Middle frontal gyrus (tissue), 1 donor: Measurements from ENCODE around the gene AIFM3.
"Not testable (repeated sequence)": the region's sequence is repeated elsewhere in the genome, so short reads cannot be mapped to it uniquely, and the experiment has no call there.

Experiments
- DNase-seq: peaks from one replicate; pipeline ENCODE4 v3.0.0-alpha.2; 2015; ENCODE audit warnings: low spot score; ENCODE audit errors: extremely low spot score

Gene AIFM3

DNA sequence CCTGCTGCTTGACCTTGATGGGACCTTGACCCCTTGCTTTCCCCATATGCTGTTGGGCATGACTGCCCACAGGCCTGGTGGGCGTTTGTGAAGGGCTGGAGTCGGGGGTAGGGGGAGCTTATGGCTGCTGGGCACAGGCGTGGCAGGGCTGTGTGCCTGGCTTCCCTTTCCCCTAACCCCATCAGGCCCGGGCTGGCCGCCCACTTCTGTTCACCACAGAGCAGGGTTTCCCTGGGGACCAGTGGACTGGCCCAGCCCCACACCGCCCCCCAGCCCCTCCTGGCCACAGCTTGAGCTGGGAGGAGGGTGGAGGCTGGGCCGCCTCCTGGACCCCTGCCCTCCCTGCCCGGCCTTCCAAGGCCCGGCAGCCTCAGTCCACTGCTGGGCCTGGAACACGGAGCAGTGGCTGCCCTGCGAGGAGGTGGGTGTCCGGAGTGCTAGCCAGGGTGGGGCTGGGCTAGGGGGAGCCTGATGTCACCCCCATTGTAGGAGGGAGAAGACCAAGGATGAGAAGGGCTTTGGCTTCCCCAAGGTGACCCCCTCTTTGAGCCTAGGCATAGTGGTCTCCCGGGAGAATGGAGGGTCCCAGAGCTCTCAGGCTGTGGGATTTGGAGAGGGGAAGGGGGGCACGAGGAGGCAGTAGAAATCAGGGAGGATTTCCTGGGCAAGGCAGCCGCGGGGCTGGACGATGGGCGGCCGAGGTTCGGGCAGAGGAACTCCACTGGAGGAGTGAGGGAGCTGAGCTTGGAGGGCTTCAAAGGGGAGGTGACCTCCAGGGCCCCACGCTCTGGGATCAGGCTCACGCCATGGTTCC is at the start of gene AIFM3:
Gene AIFM3, plus strand, starts transcription at position 373 of the 814 bp plus-strand sequence. CDS start 690 bp downstream, outside the sequence.
- no peak for DNase-seq

- no peak for DNase-seq
Observed at GRCh38 chr22:20918663-20919218, 48.3 kb upstream of the AIFM3 start.

DNA sequence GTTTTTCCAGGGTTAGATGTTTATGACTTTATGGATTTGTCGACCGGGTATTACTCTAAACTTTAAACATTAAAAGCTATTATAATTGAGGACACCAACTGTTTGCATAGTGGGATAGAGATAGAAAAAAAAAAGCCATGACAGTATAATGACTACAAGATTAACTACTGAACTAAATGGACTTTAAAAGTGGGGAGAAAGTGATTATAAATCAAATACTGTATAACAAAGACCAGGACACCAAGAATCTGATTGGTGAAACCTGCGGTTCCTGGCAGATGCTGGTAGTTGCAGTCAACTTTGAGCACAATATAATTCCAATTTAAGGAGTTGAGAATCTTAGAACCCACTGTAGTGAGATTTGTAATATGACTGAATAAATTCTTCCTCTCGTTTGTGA is 47.3 kb upstream of the AIFM3 start:
- no peak for DNase-seq

- no peak for DNase-seq
Observed at GRCh38 chr22:20920881-20921203, 46.2 kb upstream of the AIFM3 start.

- DNase-seq = no peak
Observed at GRCh38 chr22:20922141-20922751, 44.8 kb upstream of the AIFM3 start.

- no peak for DNase-seq
Observed at GRCh38 chr22:20926243-20926642, 40.8 kb upstream of the AIFM3 start.

DNA sequence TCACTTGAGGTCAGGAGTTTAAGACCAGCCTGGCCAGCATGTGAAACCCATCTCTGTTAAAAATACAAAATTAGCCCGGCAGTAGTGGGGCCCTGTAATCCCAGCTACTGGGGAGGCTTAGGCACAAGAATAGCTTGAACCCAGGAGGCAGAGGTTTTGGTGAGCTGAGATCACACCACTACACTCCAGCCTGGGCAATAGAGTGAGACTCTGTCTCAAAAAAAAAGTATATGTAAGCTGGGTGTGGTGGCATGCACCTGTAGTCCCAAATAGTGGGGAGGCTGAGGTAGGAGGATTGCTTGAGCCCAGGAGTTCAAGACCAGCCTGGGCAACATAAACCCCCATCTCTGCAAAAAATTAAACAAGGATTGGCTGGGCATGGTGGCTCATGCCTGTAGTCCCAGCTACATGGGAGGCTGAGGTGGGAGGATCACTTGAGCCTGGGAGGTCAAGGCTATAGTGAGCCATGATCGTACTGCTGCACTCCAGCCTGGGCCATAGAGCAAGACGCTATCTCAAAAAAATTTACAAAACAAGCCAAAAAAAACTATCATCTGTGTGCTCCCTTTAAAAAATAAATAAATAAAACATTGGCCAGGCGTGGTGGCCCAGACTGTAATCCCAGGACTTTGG is 39.0 kb upstream of the AIFM3 start:
- DNase-seq = no peak

GRCh38 chr22:20928573-20928967 is 38.5 kb upstream of the AIFM3 start:
- no peak for DNase-seq

- no peak for DNase-seq
Observed at GRCh38 chr22:20930004-20930403, 37.1 kb upstream of the AIFM3 start.

- not testable (repeated sequence) for DNase-seq
Observed at GRCh38 chr22:20930435-20930834, 36.6 kb upstream of the AIFM3 start.

- no peak for DNase-seq
Observed at GRCh38 chr22:20931126-20931654, 35.9 kb upstream of the AIFM3 start.

DNA sequence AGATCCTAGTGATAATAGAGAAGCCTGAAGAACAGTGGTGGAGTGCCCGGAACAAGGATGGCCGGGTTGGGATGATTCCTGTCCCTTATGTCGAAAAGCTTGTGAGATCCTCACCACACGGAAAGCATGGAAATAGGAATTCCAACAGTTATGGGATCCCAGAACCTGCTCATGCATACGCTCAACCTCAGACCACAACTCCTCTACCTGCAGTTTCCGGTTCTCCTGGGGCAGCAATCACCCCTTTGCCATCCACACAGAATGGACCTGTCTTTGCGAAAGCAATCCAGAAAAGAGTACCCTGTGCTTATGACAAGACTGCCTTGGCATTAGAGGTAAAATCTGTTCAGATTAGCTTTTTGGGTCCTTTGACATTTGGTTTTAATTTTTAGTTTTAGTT is 33.1 kb upstream of the AIFM3 start:
- DNase-seq = no peak

DNA sequence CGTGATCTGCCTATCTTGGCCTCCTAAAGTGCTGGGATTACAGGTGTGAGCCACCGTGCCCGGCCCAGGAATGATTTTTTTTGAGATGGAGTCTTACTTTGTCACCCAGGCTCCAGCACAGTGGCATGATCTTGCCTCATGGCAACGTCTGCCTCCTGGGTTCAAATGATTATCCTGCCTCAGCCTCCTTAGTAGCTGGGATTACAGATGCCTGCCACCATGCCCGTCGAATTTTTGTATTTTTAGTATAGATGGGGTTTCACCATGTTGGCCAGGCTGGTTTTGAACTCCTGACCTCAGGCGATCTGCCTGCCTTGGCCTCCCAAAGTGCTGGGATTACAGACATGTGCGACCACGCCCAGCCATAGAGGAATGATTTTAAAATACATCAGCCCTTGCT is 32.0 kb upstream of the AIFM3 start:
- not testable (repeated sequence) for DNase-seq

DNA sequence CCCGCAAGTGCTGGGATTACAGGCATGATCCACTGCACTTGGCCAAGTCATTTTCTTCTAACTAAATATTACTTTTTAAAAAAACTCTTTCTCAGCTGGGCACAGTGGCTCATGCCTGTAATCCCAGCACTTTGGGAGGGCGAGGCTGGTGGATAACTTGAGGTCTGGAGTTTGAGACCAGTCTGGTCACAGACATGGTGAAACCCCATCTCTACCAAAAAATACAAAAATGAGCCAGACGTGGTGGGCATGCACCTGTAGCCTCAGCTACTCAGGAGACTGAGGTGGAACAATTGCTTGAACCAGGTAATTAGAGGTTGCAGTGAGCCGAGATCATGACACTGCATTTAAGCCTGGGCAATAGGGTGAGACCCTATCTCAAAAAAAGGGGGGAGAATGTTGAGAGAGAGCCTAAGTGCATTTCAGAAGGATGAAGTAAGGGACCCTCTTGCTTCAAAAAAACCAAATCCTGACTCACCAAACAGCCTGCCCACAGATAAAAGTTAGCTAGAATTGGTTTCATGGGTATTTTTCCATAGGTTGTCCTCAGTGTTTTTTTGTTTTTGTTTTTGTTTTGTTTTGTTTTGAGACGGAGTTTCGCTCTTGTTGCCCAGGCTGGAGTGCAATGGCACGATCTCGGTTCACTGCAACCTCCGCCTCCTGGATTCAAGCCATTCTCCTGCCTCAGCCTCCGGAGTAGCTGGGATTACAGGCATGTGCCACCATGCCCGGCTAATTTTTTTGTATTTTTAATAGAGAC is 31.1 kb upstream of the AIFM3 start:
- not testable (repeated sequence) for DNase-seq

- no peak for DNase-seq
Observed at GRCh38 chr22:20937031-20937793, 29.8 kb upstream of the AIFM3 start.

GRCh38 chr22:20937794-20938671 is 29.0 kb upstream of the AIFM3 start:
- no peak for DNase-seq

DNA sequence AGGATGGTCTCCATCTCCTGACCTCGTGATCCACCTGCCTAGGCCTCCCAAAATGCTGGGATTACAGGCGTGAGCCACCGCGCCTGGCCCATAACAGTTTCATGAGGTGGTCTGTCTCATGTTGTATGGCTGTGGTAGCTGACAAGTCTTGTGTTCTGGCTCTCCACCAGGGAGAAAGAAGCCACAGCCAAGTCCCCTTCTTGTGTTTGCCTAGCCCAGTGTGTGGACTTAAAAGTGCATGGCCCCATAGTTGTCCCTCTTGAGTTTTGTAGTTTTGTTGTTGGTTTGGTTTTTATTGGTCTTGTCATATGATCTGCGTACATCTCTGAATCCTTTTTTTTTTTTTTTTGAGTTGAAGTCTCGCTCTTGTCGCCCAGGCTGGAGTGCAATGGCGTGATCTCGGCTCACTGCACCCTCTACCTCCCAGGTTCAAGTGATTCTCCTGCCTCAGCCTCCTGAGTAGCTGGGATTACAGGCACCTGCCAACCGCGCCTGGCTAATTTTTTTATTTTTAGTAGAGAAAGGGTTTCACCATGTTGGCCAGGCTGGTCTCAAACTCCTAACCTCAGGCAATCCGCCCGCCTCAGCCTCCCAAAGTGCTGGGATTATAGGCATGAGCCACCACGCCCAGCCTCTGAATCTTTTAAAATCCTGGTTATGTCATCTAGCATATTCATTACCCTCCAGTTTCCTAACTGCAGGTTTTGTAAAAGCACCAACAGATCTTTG is 27.4 kb upstream of the AIFM3 start:
- not testable (repeated sequence) for DNase-seq

DNA sequence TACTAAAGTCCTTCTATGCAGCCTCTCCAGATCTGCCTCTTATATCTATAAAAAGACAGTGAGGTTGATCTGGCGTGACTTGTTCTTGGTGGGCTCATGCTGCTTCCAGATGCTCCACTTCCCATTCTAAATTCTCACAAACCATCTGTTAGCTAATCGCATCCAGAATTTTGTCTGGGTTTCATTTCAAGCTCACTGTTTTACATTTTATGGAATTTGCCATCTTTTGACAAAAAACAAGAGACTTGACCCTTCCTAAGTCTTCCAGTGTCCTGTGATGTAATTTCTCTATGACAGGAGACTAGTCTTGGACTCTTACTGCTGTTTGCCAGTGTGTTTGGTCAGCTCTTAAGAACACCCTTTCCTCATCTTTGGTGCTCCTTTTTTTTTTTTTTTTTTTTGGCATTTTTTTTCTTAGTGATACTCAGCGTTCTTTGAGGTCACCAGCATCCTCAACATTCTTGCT is 26.8 kb upstream of the AIFM3 start:
- DNase-seq = no peak

DNA sequence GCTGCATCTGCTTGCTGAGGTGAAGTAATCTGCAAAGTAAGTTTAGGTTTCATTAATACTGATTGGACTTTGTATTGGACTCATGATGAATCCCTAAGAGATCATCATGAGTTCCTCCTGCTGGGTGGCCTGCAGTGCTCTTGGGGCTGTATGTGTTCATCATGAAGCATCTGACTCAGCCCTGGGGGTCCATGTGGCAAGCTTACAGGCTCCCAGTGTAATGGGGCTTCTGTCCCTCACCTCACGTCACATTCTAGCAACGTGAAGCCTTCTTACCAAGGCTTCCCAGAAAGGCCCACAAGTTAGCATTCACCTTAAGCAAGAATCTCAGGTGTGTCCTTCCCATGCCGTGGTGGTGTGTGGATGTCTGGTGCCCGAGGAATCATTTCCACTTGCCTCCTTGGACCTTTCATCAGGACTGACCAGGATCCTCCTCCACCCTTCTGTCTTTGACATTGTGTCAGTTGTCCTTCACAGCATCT is 26.1 kb upstream of the AIFM3 start:
- DNase-seq = no peak
